ENCODE measurements around the gene SBK2. TPM values are rescaled to one million over a fixed set of nuclear protein-coding genes. Genes with fewer than 3 reads are reported as not detected.
"Not testable (repeated sequence)": the region's sequence is repeated elsewhere in the genome, so short reads cannot be mapped to it uniquely, and the experiment has no call there.

SBK2 gene
- total RNA-seq, 4 donors from 2014 or later: not detected

- no peak overlapping the region for H3K4me3 ChIP-seq
- intact Hi-C loops (cut with DNase I; ENCODE audit: low total_unique reads): no loop called here
- no peaks in the 10 kb centered on the region for H3K27me3 ChIP-seq
- no peak for TF ChIP-seq POLR2A (IDR thresholded peaks at IDR 0.05)
- no peak for TF ChIP-seq CTCF (IDR thresholded peaks at IDR 0.05)
- DNase-seq: no peak
- H3K27ac ChIP-seq: no peak overlapping the region
- no peaks in the 10 kb centered on the region for H3K9me3 ChIP-seq
- H3K4me1 ChIP-seq: no peaks in the 10 kb centered on the region
- H3K36me3 ChIP-seq: no peaks in the 10 kb centered on the region
Measured at GRCh38 chr19:55535965-55536350, 975 bp downstream of the SBK2 start.

- H3K4me3 ChIP-seq: no peak overlapping the region
- no peak overlapping the region for H3K27ac ChIP-seq
- intact Hi-C loops (cut with DNase I; ENCODE audit: low total_unique reads): no loop called here
Measured at GRCh38 chr19:55535173-55535964, 1.6 kb downstream of the SBK2 start.

GRCh38 chr19:55534280-55534679 is 2.7 kb downstream of the SBK2 start:
- H3K27me3 ChIP-seq; DNase-seq; H3K9me3 ChIP-seq; H3K27ac ChIP-seq; H3K4me3 ChIP-seq; H3K36me3 ChIP-seq; H3K4me1 ChIP-seq; intact Hi-C loops (cut with DNase I; ENCODE audit: low total_unique reads): not testable (repeated sequence)

More at GRCh38 chr19:55535173-55535964, 1.6 kb downstream of the SBK2 start:
- no peak for DNase-seq
- H3K27me3 ChIP-seq: no peaks in the 10 kb centered on the region
- no peaks in the 10 kb centered on the region for H3K4me1 ChIP-seq
- TF ChIP-seq CTCF (IDR thresholded peaks at IDR 0.05): no peak
- no peak for TF ChIP-seq POLR2A (IDR thresholded peaks at IDR 0.05)
- no peaks in the 10 kb centered on the region for H3K36me3 ChIP-seq
- H3K9me3 ChIP-seq: no peaks in the 10 kb centered on the region

DNA sequence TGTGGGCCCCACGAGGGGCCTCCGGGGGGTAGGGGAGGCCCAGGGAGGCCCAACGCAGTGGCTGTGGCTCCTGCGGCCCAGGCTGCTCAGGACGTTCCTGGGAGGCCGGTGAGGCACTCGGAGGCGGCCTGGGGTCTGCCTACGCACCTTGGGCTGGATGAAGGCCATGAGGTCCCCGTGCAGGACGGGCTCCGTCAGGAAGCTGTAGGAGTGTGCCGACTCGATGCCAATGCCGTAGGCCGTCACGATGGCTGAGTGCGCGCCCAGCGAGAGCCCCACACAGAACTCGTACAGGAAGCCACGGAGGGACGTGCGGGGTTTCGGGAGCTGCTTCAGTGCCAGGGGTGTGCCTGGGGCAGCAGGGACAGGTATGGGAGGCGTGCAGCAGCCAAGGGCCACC is 5.9 kb downstream of the SBK2 start:
- no peaks in the 10 kb centered on the region for H3K36me3 ChIP-seq
- no peaks in the 10 kb centered on the region for H3K9me3 ChIP-seq
- no peak for TF ChIP-seq POLR2A (IDR thresholded peaks at IDR 0.05)
- TF ChIP-seq CTCF (IDR thresholded peaks at IDR 0.05): no peak
- H3K4me1 ChIP-seq: no peaks in the 10 kb centered on the region
- no peak overlapping the region for H3K4me3 ChIP-seq
- no peak for DNase-seq
- intact Hi-C loops (cut with DNase I; ENCODE audit: low total_unique reads): no loop called here
- no peak overlapping the region for H3K27ac ChIP-seq
- no peaks in the 10 kb centered on the region for H3K27me3 ChIP-seq

- no peaks in the 10 kb centered on the region for H3K9me3 ChIP-seq
- no peaks in the 10 kb centered on the region for H3K4me1 ChIP-seq
- H3K27me3 ChIP-seq: no peaks in the 10 kb centered on the region
- H3K36me3 ChIP-seq: no peaks in the 10 kb centered on the region
- H3K4me3 ChIP-seq: no peak overlapping the region
- no peak for DNase-seq
- H3K27ac ChIP-seq: no peak overlapping the region
- intact Hi-C loops (cut with DNase I; ENCODE audit: low total_unique reads): no loop called here
- TF ChIP-seq POLR2A (IDR thresholded peaks at IDR 0.05): no peak
- TF ChIP-seq CTCF (IDR thresholded peaks at IDR 0.05): no peak
Measured at GRCh38 chr19:55529636-55530234, 7.2 kb downstream of the SBK2 start.

All from uterus (tissue), 4 donors.